K562 (cell line): Measurements from ENCODE around the gene DCAF8. TPM values are rescaled to one million over a fixed set of nuclear protein-coding genes. Genes with fewer than 3 reads are reported as not detected.

Experiments used
- CREB1 ChIP-seq, 2 experiments: sonication (generic) in 1 of 2; formaldehyde crosslinking in 1 of 2; IDR thresholded peaks; 2 replicates each; pipeline versions ENCODE4 v1.6.1 to v1.8.0; 2012 to 2022; ENCODE audit warnings: inconsistent platforms in 1 of 2, mild to moderate bottlenecking in 1 of 2, missing genetic modification reagents in 1 of 2, moderate library complexity in 1 of 2
- CTCF ChIP-seq, 3 experiments: IDR thresholded peaks in 2 of 3; conservative IDR thresholded peaks in 1 of 3; 2 replicates each; pipeline ENCODE4 v1.5.1; 2011 to 2012; ENCODE audit warnings: low read length in 3 of 3, mild to moderate bottlenecking in 3 of 3, control low read depth in 2 of 3, improper control_type of control experiment in 1 of 3, inconsistent platforms in 1 of 3, low read depth in 1 of 3, mixed read lengths in 1 of 3, moderate library complexity in 1 of 3; ENCODE audit not compliant: insufficient read depth in 2 of 3
- ETV6 ChIP-seq, 3 experiments: fragments of 150-350 bp in 1 of 3; sonication (generic) in 1 of 3; formaldehyde crosslinking in 1 of 3; IDR thresholded peaks; 2 replicates each; pipeline versions ENCODE4 v1.6.1 to v1.8.0; 2014 to 2022; ENCODE audit warnings: borderline replicate concordance in 2 of 3, low read depth in 2 of 3, antibody characterized with exemption in 1 of 3, low read length in 1 of 3, mild to moderate bottlenecking in 1 of 3, missing genetic modification reagents in 1 of 3
- FOXJ3 ChIP-seq: sonication (generic); formaldehyde crosslinking; IDR thresholded peaks from 2 replicates; pipeline ENCODE4 v1.4.0; 2020; ENCODE audit warnings: mild to moderate bottlenecking, missing genetic modification reagents
- HNRNPL ChIP-seq: fragments of 200-400 bp; formaldehyde crosslinking; IDR thresholded peaks from 2 replicates; pipeline ENCODE4 v1.6.1; 2017; ENCODE audit warnings: low read depth, mild to moderate bottlenecking, low read length
- KLF10 ChIP-seq: fragments of 250-450 bp; sonication (Bioruptor Pico); IDR thresholded peaks from 2 replicates; pipeline ENCODE4 v1.6.1; 2021; ENCODE audit warnings: matching md5 sums
- MNT ChIP-seq, 2 experiments: fragments of 450-650 bp; conservative IDR thresholded peaks; 2 replicates each; pipeline ENCODE4 v1.6.1; 2017; ENCODE audit warnings: mild to moderate bottlenecking in 2 of 2, moderate library complexity in 2 of 2
- POLR2B ChIP-seq: fragments of 450-650 bp; IDR thresholded peaks from 2 replicates; pipeline ENCODE4 v1.6.1; 2018; ENCODE audit warnings: low read depth; ENCODE audit not compliant: partially characterized antibody
- POLR2H ChIP-seq: IDR thresholded peaks from 2 replicates; pipeline ENCODE4 v1.6.1; 2016; ENCODE audit warnings: missing genetic modification characterization, low read depth, mild to moderate bottlenecking, control low read depth, missing compliant biosample characterization, moderate library complexity
- RBFOX2 ChIP-seq: fragments of 200-400 bp; formaldehyde crosslinking; IDR thresholded peaks from 2 replicates; pipeline ENCODE4 v1.6.1; 2017; ENCODE audit warnings: low read depth, mild to moderate bottlenecking, low read length, moderate library complexity
- RBM39 ChIP-seq: fragments of 200-400 bp; formaldehyde crosslinking; optimal IDR thresholded peaks from 2 replicates; pipeline ENCODE3; 2018; ENCODE audit warnings: low read depth, low read length
- SRSF3 ChIP-seq: fragments of 200-400 bp; formaldehyde crosslinking; IDR thresholded peaks from 2 replicates; pipeline ENCODE4 v1.6.1; 2016; ENCODE audit warnings: mild to moderate bottlenecking, low read length, moderate library complexity; ENCODE audit not compliant: insufficient read depth
- TBP ChIP-seq: optimal IDR thresholded peaks from 2 replicates; pipeline ENCODE3; 2011; ENCODE audit warnings: low read depth, low read length, improper control_type of control experiment
- U2AF1 ChIP-seq: fragments of 200-400 bp; formaldehyde crosslinking; optimal IDR thresholded peaks from 2 replicates; pipeline ENCODE3; 2017; ENCODE audit warnings: mild to moderate bottlenecking, low read depth, low read length, moderate library complexity
- ZC3H8 ChIP-seq: fragments of 450-650 bp; IDR thresholded peaks from 2 replicates; pipeline ENCODE4 v1.6.1; 2017
- ZKSCAN1 ChIP-seq: fragments of 150-350 bp; IDR thresholded peaks from 2 replicates; pipeline ENCODE4 v1.6.1; 2016; ENCODE audit warnings: low read depth, low read length
- ZKSCAN3 ChIP-seq: fragments of 250-450 bp; sonication (Bioruptor Pico); IDR thresholded peaks from 2 replicates; pipeline ENCODE4 v1.4.0; 2020
- ZNF436 ChIP-seq: fragments of 250-450, 450-650 bp; sonication (Bioruptor Pico); formaldehyde crosslinking; IDR thresholded peaks from 2 replicates; pipeline ENCODE4 v1.7.0; 2020; ENCODE audit warnings: mild to moderate bottlenecking
- polyA plus RNA-seq, 8 experiments: library from polyadenylated mRNA; depleted of rRNA in 4 of 8; stranded (reverse) in 5 of 8; unstranded in 3 of 8; fragments of >200 nt; fragmentation: Nextera tagmentation in 2 of 8; fragmentation: Illumina TruSeq in 1 of 8; extraction: Ambion mirVana in 2 of 8; extraction: Trizol in 1 of 8; gene quantifications; 2 replicates each; pipeline versions ENCODE4 v1.2.1 to v1.2.3, GENCODE V29; 2011 to 2014; ENCODE audit warnings: inconsistent platforms in 1 of 8, missing spikeins in 1 of 8
- total RNA-seq, 7 experiments: library from RNA; depleted of rRNA in 6 of 7; stranded (reverse); fragments of >200 nt in 6 of 7; fragmentation: Illumina TruSeq in 2 of 7; extraction: Trizol in 2 of 7; gene quantifications; 2 replicates each; pipeline versions ENCODE4 v1.2.1 to v1.2.3, GENCODE V29; 2011 to 2021; ENCODE audit warnings: low replicate concordance in 1 of 7
- TF ChIP-seq, protein P1 (sequence below): sonication (generic); formaldehyde crosslinking; IDR thresholded peaks from 2 replicates; pipeline ENCODE4 v1.8.0; 2022; ENCODE audit warnings: mild to moderate bottlenecking, missing genetic modification reagents
- TF ChIP-seq, protein P2 (sequence below): fragments of 450-650 bp; IDR thresholded peaks from 2 replicates; pipeline ENCODE4 v1.7.0; 2016; ENCODE audit warnings: borderline replicate concordance

The DCAF8 gene
- total and polyA plus RNA-seq, 9 of the 15 experiments (the other 6 are each of a cell fraction or from before 2014, with no cell fraction given) = 11.6 to 149 (median 81.3) TPM

- TF ChIP-seq ZKSCAN3 (CRISPR knock-in tag) = no peak
- TF ChIP-seq, protein P1, sequence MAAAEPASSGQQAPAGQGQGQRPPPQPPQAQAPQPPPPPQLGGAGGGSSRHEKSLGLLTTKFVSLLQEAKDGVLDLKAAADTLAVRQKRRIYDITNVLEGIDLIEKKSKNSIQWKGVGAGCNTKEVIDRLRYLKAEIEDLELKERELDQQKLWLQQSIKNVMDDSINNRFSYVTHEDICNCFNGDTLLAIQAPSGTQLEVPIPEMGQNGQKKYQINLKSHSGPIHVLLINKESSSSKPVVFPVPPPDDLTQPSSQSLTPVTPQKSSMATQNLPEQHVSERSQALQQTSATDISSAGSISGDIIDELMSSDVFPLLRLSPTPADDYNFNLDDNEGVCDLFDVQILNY (CRISPR knock-in tag) = no peak
- no peak for TF ChIP-seq RBM39
- TF ChIP-seq MNT (conservative IDR thresholded peaks at IDR 0.05) = peak in 1 of 2 experiments; percentile 66; a peak in 3 of 4 replicates
- TF ChIP-seq TBP = peak; percentile 95
- TF ChIP-seq U2AF1 = no peak
- TF ChIP-seq FOXJ3 (CRISPR knock-in tag) = no peak
- TF ChIP-seq KLF10 = no peak
- no peak for TF ChIP-seq ZC3H8
- peak in 1 of 2 experiments; percentile 31; a peak in 1 of 4 replicates for TF ChIP-seq ETV6 (IDR thresholded peaks at IDR 0.05; ENCODE audit: borderline replicate concordance in 1 of 2, low read depth in 2 of 2, low read length in 1 of 2)
- no peak for TF ChIP-seq ETV6 (CRISPR knock-in tag; IDR thresholded peaks at IDR 0.05; ENCODE audit: borderline replicate concordance)
- TF ChIP-seq, protein P2, sequence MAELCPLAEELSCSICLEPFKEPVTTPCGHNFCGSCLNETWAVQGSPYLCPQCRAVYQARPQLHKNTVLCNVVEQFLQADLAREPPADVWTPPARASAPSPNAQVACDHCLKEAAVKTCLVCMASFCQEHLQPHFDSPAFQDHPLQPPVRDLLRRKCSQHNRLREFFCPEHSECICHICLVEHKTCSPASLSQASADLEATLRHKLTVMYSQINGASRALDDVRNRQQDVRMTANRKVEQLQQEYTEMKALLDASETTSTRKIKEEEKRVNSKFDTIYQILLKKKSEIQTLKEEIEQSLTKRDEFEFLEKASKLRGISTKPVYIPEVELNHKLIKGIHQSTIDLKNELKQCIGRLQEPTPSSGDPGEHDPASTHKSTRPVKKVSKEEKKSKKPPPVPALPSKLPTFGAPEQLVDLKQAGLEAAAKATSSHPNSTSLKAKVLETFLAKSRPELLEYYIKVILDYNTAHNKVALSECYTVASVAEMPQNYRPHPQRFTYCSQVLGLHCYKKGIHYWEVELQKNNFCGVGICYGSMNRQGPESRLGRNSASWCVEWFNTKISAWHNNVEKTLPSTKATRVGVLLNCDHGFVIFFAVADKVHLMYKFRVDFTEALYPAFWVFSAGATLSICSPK = no peak
- TF ChIP-seq HNRNPL = no peak
- TF ChIP-seq SRSF3 = no peak
- peak; percentile 25; the same call in 1 of the 2 replicates for TF ChIP-seq CREB1 (IDR thresholded peaks at IDR 0.05)
- peak; percentile 42; the same call in 1 of the 2 replicates for TF ChIP-seq CREB1 (CRISPR knock-in tag; IDR thresholded peaks at IDR 0.05)
- TF ChIP-seq POLR2H (tag) = peak; percentile 94
- peak; percentile 97 for TF ChIP-seq POLR2B
- no peak for TF ChIP-seq ZNF436
- peak; percentile 100 for TF ChIP-seq RBFOX2
- TF ChIP-seq CTCF (IDR thresholded peaks at IDR 0.05 in 2 of 3, conservative IDR thresholded peaks at IDR 0.05 in 1 of 3; ENCODE audit: insufficient read depth in 2 of 3, low read depth in 1 of 3, low read length in 3 of 3) = no peak
- TF ChIP-seq ZKSCAN1 = no peak; the same call in 1 of the 2 replicates
Measured at GRCh38 chr1:160261893-160262794, at the start of gene DCAF8 (continued).
